Activated T-cell treated with anti-CD3 and anti-CD28 coated beads, Interleukin-2, amount 50 U/mL, for 48 hours (primary cell): ENCODE results near the gene PDE11A.
"Not testable (repeated sequence)": the region's sequence is repeated elsewhere in the genome, so short reads cannot be mapped to it uniquely, and the experiment has no call there.

Experiments used
- DNase-seq, 2 experiments: peaks; one replicate each; pipeline ENCODE4 v3.0.0-alpha.2; 2020

Gene PDE11A

DNA sequence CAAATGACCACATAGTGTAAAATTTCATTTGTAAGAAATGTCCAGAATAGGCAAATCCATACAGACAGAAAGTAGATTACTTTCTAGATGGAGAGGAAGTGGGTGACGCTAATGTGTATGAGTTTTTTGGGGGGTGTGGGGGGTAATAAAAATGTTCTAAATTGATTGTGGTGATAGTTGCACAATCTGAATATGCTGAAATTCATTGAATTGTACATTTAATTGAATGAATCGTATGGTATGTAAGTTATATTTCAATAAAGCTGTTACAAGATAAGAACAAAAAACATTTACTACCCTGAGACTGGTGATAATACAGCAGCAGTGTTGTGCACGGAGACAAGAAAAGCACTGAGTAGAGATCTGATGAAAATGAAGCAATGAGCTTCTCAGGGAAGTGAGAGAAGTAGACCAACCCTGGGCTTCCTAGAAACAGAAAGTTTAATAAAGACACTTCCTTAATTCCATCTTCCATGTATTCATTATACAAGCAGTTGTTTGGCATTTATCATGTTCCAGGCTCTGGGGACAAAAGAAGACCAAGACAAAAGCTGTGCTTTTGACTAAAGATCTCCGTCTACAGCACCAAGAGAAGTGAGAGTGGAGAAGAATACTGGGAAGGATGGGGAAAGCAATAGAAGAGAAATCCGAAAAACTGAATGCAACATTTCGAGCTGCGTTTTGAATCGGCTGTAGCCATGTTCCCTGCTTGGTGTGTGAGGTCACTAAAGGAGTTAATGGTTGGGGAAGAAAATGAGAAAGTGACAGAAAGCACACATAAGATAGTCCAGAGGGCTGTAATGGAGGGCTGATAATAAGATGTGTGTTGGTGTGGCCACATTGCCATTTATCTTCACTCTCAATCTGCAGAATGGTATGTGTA lies 1.8 kb upstream of the PDE11A start:
- no peak for DNase-seq

- no peak for DNase-seq
These were observed 586 bp downstream of the PDE11A start for GRCh38 chr2:178072000-178072382.

GRCh38 chr2:178070824-178071223 lies 1.8 kb downstream of the PDE11A start:
- DNase-seq = no peak

DNA sequence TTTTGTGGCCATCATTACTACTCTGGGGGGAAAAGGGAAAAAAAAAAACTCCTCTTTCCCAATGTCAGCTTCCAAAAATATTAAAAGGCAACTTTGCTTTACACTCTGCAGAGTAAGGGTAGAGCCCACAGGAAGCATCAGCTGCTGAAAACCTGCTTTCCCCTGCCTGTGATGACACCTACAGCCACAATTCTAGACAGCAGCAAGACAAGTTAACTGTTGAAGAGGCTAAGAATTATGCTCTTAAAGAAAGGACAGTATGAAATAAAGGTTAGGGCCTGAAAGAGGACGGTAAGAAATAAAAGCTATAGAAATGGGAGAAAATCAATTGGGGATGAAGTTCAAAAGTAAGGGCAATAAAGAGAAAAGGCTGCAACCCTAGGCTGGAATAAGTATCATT lies 3.0 kb downstream of the PDE11A start:
- DNase-seq = no peak

DNA sequence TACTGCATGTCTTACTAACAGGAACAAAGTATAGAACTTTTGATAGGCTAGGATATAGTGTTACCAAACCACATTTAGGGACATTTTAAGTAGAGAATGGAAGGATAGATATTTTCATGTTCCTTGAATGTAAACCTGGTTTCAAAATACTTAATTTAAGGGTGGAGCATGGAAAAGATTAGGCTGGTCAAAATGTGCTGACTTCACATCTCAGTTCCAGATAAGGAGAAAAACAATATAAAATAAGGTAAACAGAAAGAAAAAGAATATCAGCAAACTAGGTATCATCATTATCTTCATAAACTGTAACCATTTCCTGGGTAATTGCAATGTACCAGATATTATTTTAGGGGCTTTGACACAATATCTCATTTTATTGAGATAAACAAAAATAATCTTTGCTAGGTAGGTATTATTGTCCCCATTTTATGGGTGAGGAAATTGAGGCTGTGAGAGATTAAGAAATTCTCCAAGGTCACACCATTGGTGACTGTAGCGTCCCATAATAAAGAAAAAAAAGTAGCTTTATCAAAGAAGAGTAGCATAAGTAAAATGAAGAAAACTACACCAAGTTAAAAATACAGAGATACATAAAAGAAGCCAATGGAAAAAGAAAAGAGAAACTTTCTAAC lies 3.6 kb downstream of the PDE11A start:
- DNase-seq = no peak

DNA sequence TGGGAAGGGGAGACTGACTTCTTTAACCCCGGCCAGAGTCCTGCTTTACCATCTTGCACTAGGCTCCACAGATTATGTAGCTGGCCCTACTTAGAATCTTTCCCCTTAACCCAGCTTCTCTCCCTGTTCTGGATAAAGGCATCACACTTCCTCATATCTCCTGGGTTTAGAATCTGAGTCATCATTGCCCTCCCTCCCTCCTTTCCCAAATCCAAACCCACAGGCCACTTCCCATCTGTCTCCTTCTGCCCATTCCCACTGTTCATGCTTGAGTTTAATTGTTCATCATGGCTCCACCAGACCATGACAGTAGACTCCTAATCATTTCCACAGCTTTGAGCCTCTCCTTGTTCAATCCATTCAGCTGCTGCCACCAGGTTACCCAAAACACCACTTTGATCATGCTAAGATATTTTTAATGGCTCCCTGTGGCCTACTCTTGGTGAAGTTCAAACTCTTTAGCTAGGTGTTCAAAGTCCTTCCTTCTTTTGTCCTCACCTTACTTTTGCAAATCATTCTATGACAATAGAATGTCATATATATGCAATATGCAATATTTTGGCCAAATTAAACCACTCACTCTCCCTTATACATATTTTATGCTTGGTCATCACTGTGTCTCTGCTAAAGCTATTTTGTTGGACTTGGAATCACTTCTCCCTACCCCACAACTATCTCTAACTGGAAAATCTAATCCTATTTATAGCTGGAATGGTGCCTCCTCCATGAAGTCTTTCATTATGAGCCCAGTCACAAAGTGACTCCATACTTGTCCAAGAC lies 5.5 kb downstream of the PDE11A start:
- DNase-seq = no peak

DNA sequence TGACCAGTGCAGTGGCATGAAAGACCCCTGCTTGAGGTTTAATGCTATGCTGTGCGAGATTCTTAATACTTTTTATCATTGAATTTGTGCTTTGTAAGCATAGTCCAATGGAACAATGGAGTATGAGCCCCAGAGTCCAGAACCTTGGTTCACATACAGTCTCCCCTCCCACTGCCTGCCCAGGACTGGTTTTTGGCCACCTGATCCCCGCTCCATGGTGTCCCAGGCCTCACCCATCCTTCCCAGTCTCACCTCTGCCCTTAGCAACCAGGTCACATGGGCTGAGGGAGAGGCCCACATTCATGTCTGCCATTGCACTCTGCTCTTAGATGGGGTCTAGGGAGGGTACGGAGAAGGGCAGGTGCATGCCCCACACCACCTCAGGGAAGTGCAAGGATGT lies 6.3 kb downstream of the PDE11A start:
- DNase-seq = no peak

DNA sequence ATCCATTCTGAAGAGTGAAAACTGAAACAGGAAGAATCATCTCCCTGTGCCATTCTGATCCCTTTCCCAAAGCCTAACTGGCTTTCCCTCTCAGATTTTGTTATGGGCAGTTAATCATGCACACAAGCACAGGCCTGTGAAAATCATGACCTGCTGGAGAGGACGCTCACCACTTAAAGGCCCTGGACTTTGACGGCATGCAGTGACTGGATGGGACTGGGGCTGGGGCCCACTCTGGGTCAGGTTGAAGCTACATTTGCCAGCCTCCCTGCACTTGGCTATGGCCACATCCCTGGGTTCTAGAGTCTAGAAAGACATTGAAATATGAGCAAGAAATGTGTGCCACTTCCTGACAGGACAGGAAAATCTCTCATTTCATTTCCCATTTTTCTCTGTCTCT lies 12.9 kb downstream of the PDE11A start:
- DNase-seq = no peak

DNA sequence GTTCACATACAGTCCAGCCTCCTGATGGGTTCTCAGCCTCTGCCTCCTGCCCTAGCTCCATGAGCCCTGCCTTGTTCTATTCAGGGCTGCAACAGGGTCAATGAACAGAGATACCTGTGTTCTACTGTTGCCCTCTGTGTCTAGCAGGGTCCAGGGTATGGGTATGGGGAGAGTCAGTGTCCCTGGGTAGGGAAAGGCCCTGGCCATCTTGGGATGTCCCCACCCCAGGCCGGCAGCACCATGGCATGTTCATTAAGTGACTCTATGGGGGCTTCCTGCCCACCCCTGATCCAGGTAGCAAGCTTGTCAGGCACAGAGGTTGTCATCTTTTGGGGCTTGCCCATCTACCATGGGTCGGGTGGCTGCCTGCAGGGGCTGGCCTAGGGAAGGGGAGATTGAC lies 13.5 kb downstream of the PDE11A start:
- no peak for DNase-seq

GRCh38 chr2:178057179-178057680 lies 15.3 kb downstream of the PDE11A start:
- no peak for DNase-seq

GRCh38 chr2:178056345-178056744 lies 16.2 kb downstream of the PDE11A start:
- no peak for DNase-seq

DNA sequence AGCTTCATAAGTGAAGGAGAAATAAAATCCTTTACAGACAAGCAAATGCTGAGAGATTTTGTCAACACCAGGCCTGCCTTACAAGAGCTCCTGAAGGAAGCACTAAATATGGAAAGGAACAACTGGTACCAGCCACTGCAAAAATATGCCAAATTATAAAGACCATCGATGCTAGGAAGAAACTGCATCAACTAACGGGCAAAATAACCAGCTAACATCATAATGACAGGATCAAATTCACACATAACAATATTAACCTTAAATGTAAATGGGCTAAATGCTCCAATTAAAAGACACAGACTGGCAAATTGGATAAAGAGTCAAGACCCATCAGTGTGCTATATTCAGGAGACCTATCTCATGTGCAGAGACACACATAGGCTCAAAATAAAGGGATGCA lies 21.3 kb downstream of the PDE11A start:
- not testable (repeated sequence) for DNase-seq

- no peak for DNase-seq
These were observed 25.2 kb downstream of the PDE11A start for GRCh38 chr2:178047391-178047790.

DNA sequence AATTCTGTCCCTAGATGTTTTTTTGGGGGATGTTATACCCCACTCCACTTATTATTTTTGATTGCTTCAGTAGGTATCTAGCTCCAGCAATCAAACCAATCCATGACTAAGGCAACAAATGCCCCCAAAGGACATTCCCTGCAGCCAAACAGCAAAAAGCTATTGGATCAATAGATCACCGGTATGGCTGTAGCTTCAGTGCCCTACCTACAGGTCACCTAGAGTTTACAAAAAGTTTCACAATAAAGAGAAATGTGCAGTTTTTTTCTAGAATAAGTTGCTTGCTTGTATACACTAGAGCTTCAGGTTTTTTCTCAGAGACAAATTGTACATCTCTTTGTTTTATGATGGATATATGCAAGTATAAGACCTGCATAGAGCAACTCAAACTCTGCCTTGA lies 27.7 kb downstream of the PDE11A start:
- DNase-seq = no peak

- no peak for DNase-seq
These were observed 29.3 kb downstream of the PDE11A start for GRCh38 chr2:178043266-178043665.

DNA sequence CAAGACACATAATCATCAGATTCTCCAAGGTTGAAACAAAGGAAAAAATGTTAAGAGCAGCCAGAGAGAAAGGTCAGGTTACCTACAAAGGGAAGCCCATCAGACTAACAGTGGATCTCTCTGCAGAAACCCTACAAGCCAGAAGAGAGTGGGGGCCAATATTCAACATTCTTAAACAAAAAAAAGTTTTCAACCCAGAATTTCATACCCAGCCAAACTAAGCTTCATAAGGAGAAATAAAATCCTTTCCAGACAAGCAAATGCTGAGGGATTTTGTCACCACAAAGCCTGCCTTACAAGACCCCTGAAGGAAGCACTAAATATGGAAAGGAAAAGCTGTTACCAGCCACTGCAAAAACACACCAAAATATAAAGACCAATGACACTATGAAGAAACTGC lies 39.0 kb downstream of the PDE11A start:
- not testable (repeated sequence) for DNase-seq

DNA sequence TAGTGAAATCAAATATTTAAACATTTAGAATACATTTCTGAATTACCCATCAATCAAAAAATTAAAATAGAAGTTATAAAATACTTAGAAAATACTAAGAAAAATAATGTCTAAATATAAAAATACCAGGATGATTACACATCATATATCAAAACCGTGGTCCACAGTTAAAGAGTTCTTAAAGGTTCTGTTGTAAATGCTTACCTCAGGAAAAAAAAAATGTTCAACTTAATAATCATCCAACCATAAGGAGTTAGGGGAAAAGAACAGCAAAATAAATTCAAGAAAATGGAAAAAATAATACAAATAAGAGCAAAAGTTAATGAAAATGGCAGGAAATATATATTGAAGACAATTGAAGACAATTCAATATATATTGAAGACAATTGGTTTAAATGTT lies 43.2 kb downstream of the PDE11A start:
- DNase-seq = no peak

DNA sequence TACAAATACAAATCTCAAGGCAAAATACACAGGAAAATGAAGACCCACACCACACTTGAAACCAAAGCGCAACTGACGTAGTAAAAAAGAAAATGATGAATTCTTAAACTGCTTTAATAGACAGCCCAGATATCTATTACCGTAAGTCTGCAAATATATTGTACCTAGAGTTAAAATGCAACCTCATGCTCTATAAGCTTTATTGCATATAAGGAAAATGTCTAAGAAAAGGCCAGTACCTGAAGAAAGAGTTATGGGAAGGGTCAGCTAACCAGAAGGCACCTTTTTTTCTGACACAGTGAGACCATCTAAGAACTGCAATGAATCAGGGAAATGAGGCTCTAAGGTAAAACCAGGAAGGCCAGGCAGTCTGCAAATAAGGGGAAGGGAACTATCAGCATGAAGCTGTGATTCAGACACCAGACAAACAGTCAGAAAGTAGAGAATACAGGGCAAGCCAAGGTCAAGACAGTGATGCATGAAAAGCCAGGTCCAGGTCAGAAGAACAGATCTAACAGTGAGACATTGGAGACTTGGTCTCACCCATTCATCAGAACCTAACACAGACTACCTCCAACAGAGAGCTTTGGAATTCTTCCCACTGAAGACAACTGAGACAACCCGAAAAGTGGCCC lies 46.9 kb downstream of the PDE11A start:
- DNase-seq = no peak

GRCh38 chr2:178018141-178018540 lies 54.4 kb downstream of the PDE11A start:
- DNase-seq = no peak

DNA sequence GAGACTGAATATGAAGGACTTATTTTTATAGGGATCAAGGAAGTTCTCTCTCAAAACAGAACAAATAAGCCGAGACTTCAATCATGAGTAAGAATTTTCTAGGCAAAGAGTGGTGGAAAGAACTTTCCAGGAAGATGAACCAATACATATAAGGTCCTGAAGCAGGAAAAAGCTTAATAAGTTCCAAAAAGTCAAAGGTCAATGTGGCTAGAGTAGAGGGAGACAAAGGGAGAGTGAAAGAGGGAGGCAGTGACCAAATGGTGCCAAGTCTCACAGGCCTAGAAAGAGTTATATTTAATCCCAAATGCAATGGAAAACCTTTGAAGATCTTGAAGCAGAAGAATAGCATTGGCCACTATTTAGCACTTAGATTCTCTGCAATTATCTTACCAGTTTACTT lies 56.0 kb downstream of the PDE11A start:
- DNase-seq = no peak

DNA sequence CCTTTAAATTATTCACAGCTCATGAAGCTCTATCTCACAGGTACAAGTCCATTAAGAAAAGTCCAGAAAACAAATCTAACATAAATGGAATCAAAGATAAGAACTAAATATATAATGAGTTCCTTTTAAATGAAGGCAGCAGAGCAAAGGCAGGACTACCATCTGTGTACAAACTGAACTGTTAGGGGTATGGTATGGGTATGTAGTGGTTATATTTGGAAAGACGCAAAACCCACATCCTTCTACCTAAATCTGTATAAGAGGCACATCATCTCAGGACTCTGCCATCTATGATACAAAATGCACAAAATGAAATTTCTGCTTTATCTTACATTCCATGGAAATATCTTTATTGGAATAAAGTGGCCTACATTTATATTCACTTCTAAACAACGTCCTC lies 59.9 kb downstream of the PDE11A start:
- DNase-seq = no peak

DNA sequence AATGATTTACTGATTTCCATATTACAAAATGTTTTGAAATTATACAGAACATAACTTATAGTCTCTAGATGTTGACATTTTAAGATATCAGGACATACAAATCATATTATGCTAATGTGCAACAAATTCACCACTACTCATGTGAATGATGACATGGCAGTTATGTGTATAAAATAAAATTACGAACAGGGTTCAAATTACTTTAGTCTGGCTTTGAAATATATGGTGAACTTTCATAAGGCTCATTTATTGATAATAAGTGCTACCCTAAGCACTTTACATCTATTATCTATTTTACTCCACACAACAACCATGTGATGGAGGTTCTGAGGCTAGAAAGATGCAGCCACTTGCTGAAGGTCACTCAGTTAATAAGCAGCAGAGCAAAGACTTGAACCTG lies 62.8 kb downstream of the PDE11A start:
- DNase-seq = no peak

- no peak for DNase-seq
These were observed 63.8 kb downstream of the PDE11A start for GRCh38 chr2:178008636-178009289.
